SK-N-SH treated with all-trans-retinoic acid at 6 μM for 48 hours (cell line): Measurements from ENCODE around the gene AKNA.

Experiments used
- ARNTL ChIP-seq: fragments of 450-650 bp; formaldehyde crosslinking; IDR thresholded peaks from 2 replicates; pipeline ENCODE4 v1.5.0; 2020; ENCODE audit warnings: low read depth, mild to moderate bottlenecking, moderate library complexity, borderline replicate concordance
- ESRRG ChIP-seq: fragments of 250-450 bp; sonication (Bioruptor Pico); IDR thresholded peaks from 2 replicates; pipeline ENCODE4 v1.6.1; 2021; ENCODE audit warnings: mild to moderate bottlenecking
- PATZ1 ChIP-seq: fragments of 250-450 bp; sonication (Bioruptor Pico); IDR thresholded peaks from 2 replicates; pipeline ENCODE4 v1.8.0; 2020; ENCODE audit warnings: mild to moderate bottlenecking, moderate library complexity, borderline replicate concordance
- TOX ChIP-seq: fragments of 250-450 bp; sonication (Bioruptor Pico); IDR thresholded peaks from 2 replicates; pipeline ENCODE4 v1.8.0; 2021; ENCODE audit warnings: mild to moderate bottlenecking, moderate library complexity, borderline replicate concordance
- ZFP3 ChIP-seq: fragments of 250-450 bp; sonication (Bioruptor Pico); IDR thresholded peaks from 2 replicates; pipeline ENCODE4 v1.5.0; 2020; ENCODE audit warnings: mild to moderate bottlenecking, moderate library complexity
- ZFP30 ChIP-seq: fragments of 450-650 bp; formaldehyde crosslinking; IDR thresholded peaks from 2 replicates; pipeline ENCODE4 v1.5.0; 2022; ENCODE audit warnings: mild to moderate bottlenecking, moderate library complexity

DNA sequence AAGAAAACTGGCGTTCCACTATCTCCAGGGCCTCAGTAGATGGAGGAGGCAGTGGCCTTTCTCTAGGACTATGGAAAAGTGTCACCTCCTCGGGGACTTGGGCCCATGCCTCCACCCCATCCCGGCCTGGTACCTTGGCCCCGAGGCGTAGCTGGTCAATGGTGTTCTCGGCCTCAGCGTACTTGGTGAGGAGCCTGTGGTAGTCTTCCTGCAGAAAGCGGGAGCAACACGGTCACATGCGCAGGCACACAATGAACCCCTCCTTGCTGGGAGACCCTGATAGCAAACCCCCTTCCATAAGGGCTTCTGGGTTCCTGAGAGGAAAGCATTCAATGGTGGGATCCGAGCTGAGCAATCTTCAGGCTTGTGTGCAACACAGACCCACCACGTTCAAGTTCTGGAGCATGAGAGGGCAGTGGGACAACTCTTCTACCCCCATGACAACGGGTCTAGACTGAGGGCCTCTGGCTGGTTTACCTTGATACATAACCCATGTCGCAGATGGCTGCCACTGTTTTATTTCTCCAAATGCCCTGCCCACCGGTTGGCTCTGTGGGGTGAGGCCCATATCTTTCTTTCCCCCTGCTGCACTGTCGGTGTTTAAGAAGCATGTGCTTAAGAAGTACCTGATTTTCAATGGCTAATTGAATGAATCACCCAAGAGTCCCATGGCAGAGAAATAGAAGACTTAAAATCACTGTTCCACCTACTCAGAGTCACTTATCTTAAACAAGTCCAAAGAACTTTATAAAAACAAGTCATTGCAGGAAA, 13.6 kb downstream of the AKNA start:
- TF ChIP-seq ZFP30 (CRISPR knock-in tag) (no peak), ZFP3 (CRISPR knock-in tag) (no peak), ESRRG (CRISPR knock-in tag) (no peak), ARNTL (CRISPR knock-in tag) (no peak), PATZ1 (CRISPR knock-in tag) (no peak), TOX (CRISPR knock-in tag) (no peak)
